OCI-LY7 (cell line): ENCODE results near the gene DND1. TPM values are rescaled to one million over a fixed set of nuclear protein-coding genes. Genes with fewer than 3 reads are reported as not detected.

ENCODE experiments used
- BruUV-seq: library from RNA; stranded (reverse); fragments of 400-500 nt; replicated peaks from 2 replicates; lab custom pipeline; 2021; lab: Mats Ljungman, UMichigan
- CTCF ChIA-PET: fragments of 300-600 bp; sonication (Branson Sonifier 250); formaldehyde crosslinking; loops from one replicate; lab custom pipeline; 2022; ENCODE audit warnings: antibody characterized with exemption; ENCODE audit not compliant: unreplicated experiment; lab: Charles Lee
- POLR2A ChIA-PET: fragments of 300-600 bp; sonication (Branson Sonifier 250); formaldehyde crosslinking; loops from one replicate; lab custom pipeline; 2022; ENCODE audit warnings: antibody characterized with exemption; lab: Charles Lee
- DNase-seq: peaks from one replicate; pipeline ENCODE4 v3.0.0-alpha.2; 2015; ENCODE audit warnings: low spot score
- H2AFZ ChIP-seq: fragments of 200-600 bp; sonication (generic), shearing (Covaris generic); 2 replicates; pipeline ENCODE4 v1.6.1; 2014; ENCODE audit warnings: mild to moderate bottlenecking, antibody characterized with exemption, low read length, moderate library complexity
- H3K27ac ChIP-seq: fragments of 200-600 bp; sonication (generic); 2 replicates; pipeline ENCODE4 v1.5.1; 2014; ENCODE audit warnings: mixed run types, low read depth, mild to moderate bottlenecking, moderate library complexity, low read length, inconsistent platforms; ENCODE audit not compliant: poor library complexity, severe bottlenecking
- H3K36me3 ChIP-seq: fragments of 200-600 bp; sonication (generic); 2 replicates; pipeline ENCODE4 v1.6.1; 2014; ENCODE audit warnings: mild to moderate bottlenecking, antibody characterized with exemption, low read length, moderate library complexity, mixed read lengths; ENCODE audit not compliant: insufficient read depth
- H3K4me1 ChIP-seq: fragments of 200-600 bp; sonication (generic); 2 replicates; pipeline ENCODE4 v1.5.1; 2014; ENCODE audit warnings: mild to moderate bottlenecking, low read length; ENCODE audit not compliant: insufficient read depth, poor library complexity, severe bottlenecking
- H3K4me2 ChIP-seq: fragments of 200-600 bp; sonication (generic); 2 replicates; pipeline ENCODE4 v1.6.1; 2014; ENCODE audit warnings: mild to moderate bottlenecking, low read length
- H3K4me3 ChIP-seq: fragments of 200-600 bp; sonication (generic); 2 replicates; pipeline ENCODE4 v1.5.1; 2014; ENCODE audit warnings: mild to moderate bottlenecking, low read depth, low read length; ENCODE audit not compliant: poor library complexity, severe bottlenecking
- H3K79me2 ChIP-seq: fragments of 200-600 bp; sonication (generic); 2 replicates; pipeline ENCODE4 v1.6.1; 2016; ENCODE audit warnings: low read depth, mild to moderate bottlenecking, low read length, moderate library complexity, mixed read lengths; ENCODE audit not compliant: insufficient read depth
- H3K9me2 ChIP-seq: fragments of 200-600 bp; sonication (generic); 2 replicates; pipeline ENCODE4 v1.6.1; 2016; ENCODE audit warnings: mild to moderate bottlenecking, low read length, mixed read lengths; ENCODE audit not compliant: insufficient read depth
- H3K9me3 ChIP-seq: fragments of 200-600 bp; sonication (generic); 2 replicates; pipeline ENCODE4 v1.6.1; 2014; ENCODE audit warnings: mild to moderate bottlenecking, mixed run types, low read length, mixed read lengths
- H4K20me1 ChIP-seq: fragments of 200-600 bp; sonication (generic); 2 replicates; pipeline ENCODE4 v1.6.1; 2014; ENCODE audit warnings: mild to moderate bottlenecking, antibody characterized with exemption, low read length, moderate library complexity, mixed read lengths; ENCODE audit not compliant: insufficient read depth
- EZH2phosphoT487 ChIP-seq: fragments of 200-600 bp; sonication (generic); IDR thresholded peaks from 2 replicates; pipeline ENCODE4 v1.6.1; 2018; ENCODE audit warnings: low read depth, borderline replicate concordance, mild to moderate bottlenecking, mixed run types, antibody characterized with exemption, low read length, moderate library complexity, mixed read lengths
- intact Hi-C: fragments of 100-400 bp; cut with micrococcal nuclease; formaldehyde crosslinking; loops from one replicate; pipeline ENCODE4 v1.10.0; 2022; ENCODE audit not compliant: unreplicated experiment
- total RNA-seq, 2 experiments: library from RNA; depleted of rRNA in 1 of 2; stranded (reverse); fragments of >200 nt in 1 of 2; shearing (Covaris generic) in 1 of 2; gene quantifications; 2 replicates each; pipeline ENCODE4 v1.2.3, GENCODE V29; 2014 to 2022
- TF ChIP-seq, protein P1 (sequence below): fragments of 200-600 bp; sonication (generic); conservative IDR thresholded peaks from 2 replicates; pipeline ENCODE4 v1.5.1; 2014; ENCODE audit warnings: mild to moderate bottlenecking, antibody characterized with exemption, low read length, moderate library complexity, mixed read lengths

DND1 gene
- total RNA-seq, 2 experiments from 2014 or later: 2.2 to 4.5 TPM

DNA sequence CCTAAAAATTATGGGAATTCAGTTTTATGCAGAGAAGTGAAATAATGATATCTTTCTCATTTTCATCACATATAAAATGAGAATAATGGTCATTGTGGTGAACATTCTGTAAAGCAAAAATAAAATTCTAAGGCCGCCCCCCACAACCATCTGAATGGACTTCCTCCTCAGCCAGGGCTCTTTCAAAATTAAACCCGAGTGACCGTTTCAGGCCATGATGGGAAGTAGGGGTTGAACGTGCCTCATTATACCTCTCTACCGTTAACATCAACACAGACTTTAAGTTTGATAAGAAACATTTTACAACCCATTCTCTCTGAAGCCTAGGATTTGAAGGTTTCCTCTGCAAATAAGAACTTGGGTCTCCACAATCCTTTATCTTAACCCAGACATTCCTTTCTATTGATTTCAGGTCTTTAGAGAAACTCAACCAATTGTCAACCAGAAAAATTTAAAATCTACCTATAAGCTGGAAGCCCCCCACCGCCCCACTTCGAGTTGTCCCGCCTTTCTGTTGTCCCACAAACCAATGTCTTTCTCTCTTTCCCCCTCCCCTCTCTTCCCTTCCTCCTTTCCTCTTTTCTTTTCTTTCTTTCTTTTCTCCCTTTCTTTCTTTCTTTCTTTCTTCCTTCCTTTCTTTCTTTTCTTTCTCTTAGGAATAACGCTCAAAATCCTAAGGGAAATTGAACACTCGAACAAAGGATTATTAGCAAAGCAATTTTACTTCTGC is 35.8 kb downstream of the DND1 start:
- TF ChIP-seq, protein P1, sequence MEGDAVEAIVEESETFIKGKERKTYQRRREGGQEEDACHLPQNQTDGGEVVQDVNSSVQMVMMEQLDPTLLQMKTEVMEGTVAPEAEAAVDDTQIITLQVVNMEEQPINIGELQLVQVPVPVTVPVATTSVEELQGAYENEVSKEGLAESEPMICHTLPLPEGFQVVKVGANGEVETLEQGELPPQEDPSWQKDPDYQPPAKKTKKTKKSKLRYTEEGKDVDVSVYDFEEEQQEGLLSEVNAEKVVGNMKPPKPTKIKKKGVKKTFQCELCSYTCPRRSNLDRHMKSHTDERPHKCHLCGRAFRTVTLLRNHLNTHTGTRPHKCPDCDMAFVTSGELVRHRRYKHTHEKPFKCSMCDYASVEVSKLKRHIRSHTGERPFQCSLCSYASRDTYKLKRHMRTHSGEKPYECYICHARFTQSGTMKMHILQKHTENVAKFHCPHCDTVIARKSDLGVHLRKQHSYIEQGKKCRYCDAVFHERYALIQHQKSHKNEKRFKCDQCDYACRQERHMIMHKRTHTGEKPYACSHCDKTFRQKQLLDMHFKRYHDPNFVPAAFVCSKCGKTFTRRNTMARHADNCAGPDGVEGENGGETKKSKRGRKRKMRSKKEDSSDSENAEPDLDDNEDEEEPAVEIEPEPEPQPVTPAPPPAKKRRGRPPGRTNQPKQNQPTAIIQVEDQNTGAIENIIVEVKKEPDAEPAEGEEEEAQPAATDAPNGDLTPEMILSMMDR: no peak
- no peak for TF ChIP-seq EZH2phosphoT487

DNA sequence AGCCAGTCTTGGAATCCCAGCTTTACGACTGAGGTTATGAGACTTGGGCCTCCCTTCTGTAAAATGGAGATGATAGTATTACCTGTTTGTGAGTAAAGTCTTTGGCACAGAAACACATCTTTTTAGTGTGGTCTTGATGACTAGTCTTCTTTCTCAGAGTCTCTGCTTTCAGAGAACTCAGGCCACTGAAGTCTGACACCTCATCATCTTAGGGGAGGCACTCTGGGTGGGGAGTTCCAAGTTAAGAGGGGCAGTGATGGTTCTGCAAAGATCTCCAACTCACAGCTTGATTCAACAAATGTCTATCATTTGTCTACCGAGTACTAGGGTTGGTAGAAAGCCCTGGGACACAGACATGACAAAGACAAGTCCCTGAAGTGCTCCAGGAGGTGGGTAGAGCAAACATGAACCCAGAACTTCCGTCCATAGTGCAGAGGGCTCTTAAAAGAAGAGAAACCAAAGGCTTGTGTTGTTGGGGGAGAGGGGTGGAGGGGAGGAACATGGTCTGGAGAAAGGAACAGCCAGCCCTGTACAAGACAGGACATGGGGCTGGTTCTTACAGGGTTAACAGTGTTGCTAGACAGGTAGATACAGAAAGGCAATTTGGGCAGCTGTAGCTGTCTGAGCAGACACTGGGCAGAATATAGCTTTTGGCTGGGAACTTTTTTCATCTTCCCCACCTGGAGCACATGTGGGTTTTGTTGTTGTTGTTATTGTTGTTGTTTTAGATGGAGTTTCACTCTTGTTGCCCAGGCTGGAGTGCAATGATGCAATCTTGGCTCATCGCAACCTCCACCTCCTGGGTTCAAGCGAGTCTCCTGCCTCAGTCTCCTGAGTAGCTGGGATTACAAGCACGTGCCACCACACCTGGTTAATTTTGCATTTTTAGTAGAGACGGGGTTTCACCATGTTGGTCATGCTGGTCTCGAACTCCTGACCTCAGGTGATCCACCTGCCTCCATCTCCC is 37.8 kb downstream of the DND1 start:
- DNase-seq: no peak
- Histone ChIP-seq H3K79me2 (peaks cover 5% of the 10 kb centered on the region; the same call in 1 of the 2 replicates), H3K9me2 (no peaks in the 10 kb centered on the region)

More for the DNA sequence above, 35.8 kb downstream of the DND1 start:
- H3K36me3 ChIP-seq: peaks cover 12% of the 10 kb centered on the region; the same call in 1 of the 2 replicates
- intact Hi-C loops: loop anchor here (2.0 to 10.0 kb wide), 4 partner anchors 73 to 393 kb away; partner anchors contain the start of genes APBB3, SLC35A4 and SRA1
- no peak overlapping the region for H3K27ac ChIP-seq
- no peak for DNase-seq
- no TSS peak for BruUV-seq
- no peak overlapping the region for H2AFZ ChIP-seq
- CTCF ChIA-PET: no interaction called here
- H3K9me2 ChIP-seq: no peaks in the 10 kb centered on the region
- H3K4me3 ChIP-seq: no peak overlapping the region
- H4K20me1 ChIP-seq: no peaks in the 10 kb centered on the region
- no peak overlapping the region for H3K4me2 ChIP-seq
- H3K4me1 ChIP-seq: peaks cover 11% of the 10 kb centered on the region
- POLR2A ChIA-PET: interaction anchor here (0.6 kb wide), 1 partner anchor 672 kb away, joined by 3 read pairs; no protein-coding TSS in a partner anchor
- peaks cover 5% of the 10 kb centered on the region; the same call in 1 of the 2 replicates for H3K79me2 ChIP-seq
- H3K9me3 ChIP-seq: no peaks in the 10 kb centered on the region

DNA sequence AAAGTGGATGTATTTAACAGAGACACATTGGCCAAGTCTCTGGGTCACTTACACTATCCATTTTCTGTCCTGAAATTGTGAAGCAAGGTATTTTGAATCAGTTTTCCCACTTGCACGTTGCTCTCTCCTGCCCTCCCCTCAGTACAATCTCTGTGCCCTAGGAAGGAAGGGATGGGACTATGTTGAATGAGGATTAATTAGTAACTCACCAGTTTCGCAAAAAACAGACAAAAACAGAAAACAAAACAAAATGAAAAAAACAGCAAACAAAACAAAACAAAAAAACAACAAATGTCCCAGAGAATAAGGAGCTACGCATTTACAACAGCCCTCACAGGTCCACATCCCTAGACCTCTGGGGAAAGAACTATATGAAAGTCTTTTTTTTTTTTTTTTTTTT is 39.3 kb downstream of the DND1 start:
- CTCF ChIA-PET: no interaction called here
- BruUV-seq: no TSS peak
- POLR2A ChIA-PET: interaction anchor here (0.7 to 1.1 kb wide), 2 partner anchors 13 to 117 kb away, joined by 4 to 5 read pairs; partner anchors contain the start of gene NDUFA2
- Histone ChIP-seq H3K4me1 (peaks cover 5% of the 10 kb centered on the region), H3K27ac (no peak overlapping the region), H3K36me3 (no peaks in the 10 kb centered on the region), H3K4me2 (no peak overlapping the region), H4K20me1 (no peaks in the 10 kb centered on the region), H3K9me2 (no peaks in the 10 kb centered on the region), H3K79me2 (no peaks in the 10 kb centered on the region), H2AFZ (no peak overlapping the region), H3K9me3 (no peaks in the 10 kb centered on the region), H3K4me3 (no peak overlapping the region)
- intact Hi-C loops: loop anchor here (10.0 kb wide), 1 partner anchor 389 kb away; no protein-coding TSS in a partner anchor
- DNase-seq: no peak
- TF ChIP-seq, protein P1: no peak
- no peak for TF ChIP-seq EZH2phosphoT487

More for the DNA sequence above, 37.8 kb downstream of the DND1 start:
- no TSS peak for BruUV-seq
- Histone ChIP-seq H4K20me1 (no peaks in the 10 kb centered on the region), H2AFZ (no peak overlapping the region; the same call in 1 of the 2 replicates), H3K36me3 (peaks cover 1% of the 10 kb centered on the region; the same call in 1 of the 2 replicates), H3K4me2 (no peak overlapping the region), H3K9me3 (no peaks in the 10 kb centered on the region), H3K4me1 (peaks cover 11% of the 10 kb centered on the region), H3K4me3 (no peak overlapping the region), H3K27ac (no peak overlapping the region)
- no peak for TF ChIP-seq EZH2phosphoT487
- POLR2A ChIA-PET: interaction anchor here (1.1 kb wide), 2 partner anchors 9 to 11 kb away, joined by 3 to 4 read pairs; partner anchors contain the start of gene NDUFA2
- intact Hi-C loops: loop anchor here (5.0 to 10.0 kb wide), 2 partner anchors 263 to 391 kb away; no protein-coding TSS in a partner anchor
- CTCF ChIA-PET: no interaction called here
